ENCODE results near the gene GLP2R.

The GLP2R gene

GRCh38 chr17:9837551-9838471, 12.1 kb downstream of the GLP2R start (continued):
- 0 out of 2 replicates have a peak, but pooled peaks have one; percentile 34 for TF ChIP-seq ZNF629 (tag by site-specific recombination; IDR thresholded peaks at IDR 0.05)
- TF ChIP-seq ZNF311 (tag by site-specific recombination; IDR thresholded peaks at IDR 0.05; ENCODE audit: borderline replicate concordance), result no peak
- TF ChIP-seq ZNF10 (tag by site-specific recombination; IDR thresholded peaks at IDR 0.05), result no peak
- TF ChIP-seq, protein P1, sequence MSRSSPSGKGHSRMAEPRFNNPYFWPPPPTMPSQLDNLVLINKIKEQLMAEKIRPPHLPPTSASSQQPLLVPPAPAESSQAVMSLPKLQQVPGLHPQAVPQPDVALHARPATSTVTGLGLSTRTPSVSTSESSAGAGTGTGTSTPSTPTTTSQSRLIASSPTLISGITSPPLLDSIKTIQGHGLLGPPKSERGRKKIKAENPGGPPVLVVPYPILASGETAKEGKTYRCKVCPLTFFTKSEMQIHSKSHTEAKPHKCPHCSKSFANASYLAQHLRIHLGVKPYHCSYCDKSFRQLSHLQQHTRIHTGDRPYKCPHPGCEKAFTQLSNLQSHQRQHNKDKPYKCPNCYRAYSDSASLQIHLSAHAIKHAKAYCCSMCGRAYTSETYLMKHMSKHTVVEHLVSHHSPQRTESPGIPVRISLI (tag by site-specific recombination; IDR thresholded peaks at IDR 0.05), result no peak
- peak; percentile 45; the same call in 1 of the 2 replicates for TF ChIP-seq ZBTB21 (tag by site-specific recombination; IDR thresholded peaks at IDR 0.05)
- no peak for TF ChIP-seq ZBTB11 (tag by site-specific recombination; conservative IDR thresholded peaks at IDR 0.05; ENCODE audit: low read depth)
- no peak for TF ChIP-seq ZSCAN23 (tag by site-specific recombination; IDR thresholded peaks at IDR 0.05)
- no peak for TF ChIP-seq ZNF768 (tag by site-specific recombination; IDR thresholded peaks at IDR 0.05)
- no peak for TF ChIP-seq ZBTB7A (tag by site-specific recombination; IDR thresholded peaks at IDR 0.05; ENCODE audit: low read depth)
- no peak for TF ChIP-seq ZNF670 (tag by site-specific recombination; IDR thresholded peaks at IDR 0.05; ENCODE audit: low read depth)
- TF ChIP-seq ZNF624 (tag by site-specific recombination; IDR thresholded peaks at IDR 0.05), result no peak
- TF ChIP-seq ZBTB20 (tag by site-specific recombination; IDR thresholded peaks at IDR 0.05), result peak; percentile 79
- no peak for TF ChIP-seq ZNF266 (tag by site-specific recombination; IDR thresholded peaks at IDR 0.05; ENCODE audit: low read depth)
- TF ChIP-seq, protein P2, sequence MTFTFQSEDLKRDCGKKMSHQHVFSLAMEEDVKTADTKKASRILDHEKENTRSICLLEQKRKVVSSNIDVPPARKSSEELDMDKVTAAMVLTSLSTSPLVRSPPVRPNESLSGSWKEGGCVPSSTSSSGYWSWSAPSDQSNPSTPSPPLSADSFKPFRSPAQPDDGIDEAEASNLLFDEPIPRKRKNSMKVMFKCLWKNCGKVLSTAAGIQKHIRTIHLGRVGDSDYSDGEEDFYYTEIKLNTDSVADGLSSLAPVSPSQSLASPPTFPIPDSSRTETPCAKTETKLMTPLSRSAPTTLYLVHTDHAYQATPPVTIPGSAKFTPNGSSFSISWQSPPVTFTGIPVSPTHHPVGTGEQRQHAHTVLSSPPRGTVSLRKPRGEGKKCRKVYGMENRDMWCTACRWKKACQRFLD (tag by site-specific recombination; IDR thresholded peaks at IDR 0.05), result no peak

DNA sequence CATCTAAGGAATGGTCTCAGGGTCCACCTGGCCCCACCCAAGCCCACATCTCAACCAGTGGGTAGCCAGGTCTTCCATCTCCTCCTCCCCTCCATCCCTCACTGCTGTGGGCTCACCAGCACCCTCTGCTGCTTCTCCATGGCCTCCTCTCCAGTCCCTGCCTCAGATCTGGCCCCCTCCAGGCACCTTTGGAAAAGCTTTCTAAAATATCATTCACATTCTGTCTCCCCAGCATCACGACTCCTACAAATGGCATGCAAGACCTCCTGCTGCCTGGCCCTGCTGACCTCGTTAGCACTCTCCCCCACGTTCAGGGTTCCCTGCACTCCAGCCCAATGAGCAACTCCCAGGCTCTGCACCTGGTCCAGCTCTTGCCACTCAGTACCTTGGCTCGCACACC, 13.7 kb downstream of the GLP2R start:
- H3K27ac ChIP-seq (ENCODE audit: extremely low read depth, low read depth, low read length), result no peak overlapping the region
- peaks cover 9% of the 10 kb centered on the region for H3K4me1 ChIP-seq (ENCODE audit: control insufficient read depth, insufficient read depth, low read length)
- POLR2A ChIA-PET, result no interaction called here
- CTCF ChIA-PET, result interaction anchor here (0.6 to 5.4 kb wide), 10 partner anchors 8 to 111 kb away, joined by 3 to 27 read pairs (median 5); no protein-coding TSS in a partner anchor
- no peak overlapping the region for H3K4me3 ChIP-seq (ENCODE audit: low read depth, low read length)
- H3K9me3 ChIP-seq (ENCODE audit: control insufficient read depth, insufficient read depth, low read depth, low read length), result no peaks in the 10 kb centered on the region
- TF ChIP-seq ZBTB17 (tag by site-specific recombination; IDR thresholded peaks at IDR 0.05) (no peak), ZBTB21 (tag by site-specific recombination; IDR thresholded peaks at IDR 0.05) (no peak), ZNF416 (tag by site-specific recombination; IDR thresholded peaks at IDR 0.05) (no peak), ZNF558 (tag by site-specific recombination; IDR thresholded peaks at IDR 0.05) (no peak), GLIS1 (tag by site-specific recombination; IDR thresholded peaks at IDR 0.05) (peak; percentile 95)
- TF ChIP-seq, protein P3, sequence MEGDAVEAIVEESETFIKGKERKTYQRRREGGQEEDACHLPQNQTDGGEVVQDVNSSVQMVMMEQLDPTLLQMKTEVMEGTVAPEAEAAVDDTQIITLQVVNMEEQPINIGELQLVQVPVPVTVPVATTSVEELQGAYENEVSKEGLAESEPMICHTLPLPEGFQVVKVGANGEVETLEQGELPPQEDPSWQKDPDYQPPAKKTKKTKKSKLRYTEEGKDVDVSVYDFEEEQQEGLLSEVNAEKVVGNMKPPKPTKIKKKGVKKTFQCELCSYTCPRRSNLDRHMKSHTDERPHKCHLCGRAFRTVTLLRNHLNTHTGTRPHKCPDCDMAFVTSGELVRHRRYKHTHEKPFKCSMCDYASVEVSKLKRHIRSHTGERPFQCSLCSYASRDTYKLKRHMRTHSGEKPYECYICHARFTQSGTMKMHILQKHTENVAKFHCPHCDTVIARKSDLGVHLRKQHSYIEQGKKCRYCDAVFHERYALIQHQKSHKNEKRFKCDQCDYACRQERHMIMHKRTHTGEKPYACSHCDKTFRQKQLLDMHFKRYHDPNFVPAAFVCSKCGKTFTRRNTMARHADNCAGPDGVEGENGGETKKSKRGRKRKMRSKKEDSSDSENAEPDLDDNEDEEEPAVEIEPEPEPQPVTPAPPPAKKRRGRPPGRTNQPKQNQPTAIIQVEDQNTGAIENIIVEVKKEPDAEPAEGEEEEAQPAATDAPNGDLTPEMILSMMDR (tag by site-specific recombination; IDR thresholded peaks at IDR 0.05), result 0 out of 2 replicates have a peak, but pooled peaks have one; percentile 32
- no peaks in the 10 kb centered on the region for H3K36me3 ChIP-seq (ENCODE audit: control insufficient read depth in 2 of 2, insufficient read depth in 1 of 2, low read length in 2 of 2)
